Esophagus squamous epithelium (tissue), 4 donors: ENCODE measurements around the gene KIF1A.

ENCODE experiments used
- CTCF ChIP-seq, 6 experiments: fragments of 450-650 bp in 4 of 6; fragments of 200-600 bp in 2 of 6; sonication (generic) in 2 of 6; IDR thresholded peaks; one replicate each; pipeline ENCODE4 v1.5.1; 2016 to 2019; ENCODE audit warnings: antibody characterized with exemption in 6 of 6, mild to moderate bottlenecking in 4 of 6, moderate library complexity in 4 of 6
- POLR2A ChIP-seq, 4 donors: fragments of 450-650 bp; IDR thresholded peaks; one replicate each; pipeline ENCODE4 v1.6.1; 2017; ENCODE audit warnings: antibody characterized with exemption in 4 of 4, mild to moderate bottlenecking in 4 of 4, moderate library complexity in 3 of 4

- no peak for TF ChIP-seq POLR2A (IDR thresholded peaks at IDR 0.05)
- no peak for TF ChIP-seq CTCF (IDR thresholded peaks at IDR 0.05)
Observed at GRCh38 chr2:240707043-240707756, 112.8 kb downstream of the KIF1A start.
